Esophagus squamous epithelium (tissue), 4 donors: Measurements from ENCODE around the gene SOX6.

Source experiments
- POLR2A ChIP-seq, 4 donors: fragments of 450-650 bp; IDR thresholded peaks; one replicate each; pipeline ENCODE4 v1.6.1; 2017; ENCODE audit warnings: antibody characterized with exemption in 4 of 4, mild to moderate bottlenecking in 4 of 4, moderate library complexity in 3 of 4
- TF ChIP-seq, protein P1 (sequence below), 6 experiments: fragments of 450-650 bp in 4 of 6; fragments of 200-600 bp in 2 of 6; sonication (generic) in 2 of 6; IDR thresholded peaks; one replicate each; pipeline ENCODE4 v1.5.1; 2016 to 2019; ENCODE audit warnings: antibody characterized with exemption in 6 of 6, mild to moderate bottlenecking in 4 of 6, moderate library complexity in 4 of 6

DNA sequence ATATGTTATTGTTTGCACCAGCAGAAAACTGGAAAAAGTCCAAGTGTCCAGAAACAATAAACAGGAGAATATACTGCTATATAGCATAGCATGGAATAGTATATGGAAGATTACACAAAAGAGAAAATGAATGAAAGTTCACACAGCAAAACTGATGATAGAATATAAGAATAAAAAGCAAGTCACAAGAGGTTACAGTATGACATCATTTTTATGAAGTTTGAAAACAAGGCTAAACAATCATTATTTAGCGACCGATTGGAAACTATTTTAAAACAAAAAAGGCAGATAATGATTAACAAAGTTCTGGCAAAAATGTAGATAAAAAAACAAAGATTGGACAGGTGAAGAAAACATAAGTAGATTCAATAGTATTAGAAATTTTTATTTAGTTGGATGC lies 47.1 kb downstream of the SOX6 start:
- no peak for TF ChIP-seq POLR2A (IDR thresholded peaks at IDR 0.05)
- TF ChIP-seq, protein P1, sequence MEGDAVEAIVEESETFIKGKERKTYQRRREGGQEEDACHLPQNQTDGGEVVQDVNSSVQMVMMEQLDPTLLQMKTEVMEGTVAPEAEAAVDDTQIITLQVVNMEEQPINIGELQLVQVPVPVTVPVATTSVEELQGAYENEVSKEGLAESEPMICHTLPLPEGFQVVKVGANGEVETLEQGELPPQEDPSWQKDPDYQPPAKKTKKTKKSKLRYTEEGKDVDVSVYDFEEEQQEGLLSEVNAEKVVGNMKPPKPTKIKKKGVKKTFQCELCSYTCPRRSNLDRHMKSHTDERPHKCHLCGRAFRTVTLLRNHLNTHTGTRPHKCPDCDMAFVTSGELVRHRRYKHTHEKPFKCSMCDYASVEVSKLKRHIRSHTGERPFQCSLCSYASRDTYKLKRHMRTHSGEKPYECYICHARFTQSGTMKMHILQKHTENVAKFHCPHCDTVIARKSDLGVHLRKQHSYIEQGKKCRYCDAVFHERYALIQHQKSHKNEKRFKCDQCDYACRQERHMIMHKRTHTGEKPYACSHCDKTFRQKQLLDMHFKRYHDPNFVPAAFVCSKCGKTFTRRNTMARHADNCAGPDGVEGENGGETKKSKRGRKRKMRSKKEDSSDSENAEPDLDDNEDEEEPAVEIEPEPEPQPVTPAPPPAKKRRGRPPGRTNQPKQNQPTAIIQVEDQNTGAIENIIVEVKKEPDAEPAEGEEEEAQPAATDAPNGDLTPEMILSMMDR (IDR thresholded peaks at IDR 0.05), result no peak
